SK-N-SH (cell line): ENCODE data around the gene ITSN2. TPM values are rescaled to one million over a fixed set of nuclear protein-coding genes. Genes with fewer than 3 reads are reported as not detected.

Experiments used
- CTCF ChIA-PET: fragments of 300-600, 350-600 bp; formaldehyde crosslinking; extraction: SDS; loops from one replicate; lab custom pipeline; 2021; lab: Yijun Ruan, JAX
- POLR2A ChIA-PET: fragments of 350-600 bp; sonication (Branson Sonifier 250); formaldehyde crosslinking; extraction: SDS; loops from one replicate; lab custom pipeline; 2020; ENCODE audit warnings: antibody characterized with exemption, inconsistent platforms; lab: Yijun Ruan, JAX
- DNase-seq: peaks from one replicate; pipeline ENCODE4 v3.0.0; 2012
- H2AFZ ChIP-seq: fragments of 200-600 bp; sonication (generic); 2 replicates; pipeline ENCODE4 v1.8.1; 2016; ENCODE audit warnings: antibody characterized with exemption, mild to moderate bottlenecking, low read depth
- H3F3A ChIP-seq: fragments of 200-600 bp; sonication (generic); replicated peaks from 2 replicates; pipeline ENCODE3; 2016; ENCODE audit warnings: antibody characterized with exemption, mild to moderate bottlenecking; ENCODE audit not compliant: insufficient read depth
- H3K27ac ChIP-seq, 2 experiments: fragments of 200-500 bp in 1 of 2; fragments of 200-600 bp in 1 of 2; sonication (Bioruptor generic) in 1 of 2; sonication (generic), shearing (Covaris generic) in 1 of 2; 2 replicates each; pipeline versions ENCODE4 v1.5.1 to v1.6.1; 2014 to 2016; ENCODE audit warnings: low read depth in 2 of 2, inconsistent platforms in 1 of 2, low read length in 1 of 2, mild to moderate bottlenecking in 1 of 2, mixed read lengths in 1 of 2
- H3K27me3 ChIP-seq: fragments of 200-600 bp; sonication (generic), shearing (Covaris generic); 2 replicates; pipeline ENCODE4 v1.6.1; 2016; ENCODE audit warnings: mixed run types; ENCODE audit not compliant: insufficient read depth
- H3K36me3 ChIP-seq, 2 experiments: fragments of 200-500 bp in 1 of 2; fragments of 200-600 bp in 1 of 2; sonication (Bioruptor generic) in 1 of 2; sonication (generic) in 1 of 2; replicated peaks in 1 of 2; 2 replicates each; pipeline versions ENCODE3 to v1.5.1; 2014 to 2016; ENCODE audit warnings: low read length in 1 of 2, mild to moderate bottlenecking in 1 of 2; ENCODE audit not compliant: insufficient read depth in 2 of 2, control insufficient read depth in 1 of 2
- H3K4me1 ChIP-seq, 2 experiments: fragments of 200-500 bp in 1 of 2; fragments of 200-600 bp in 1 of 2; sonication (Bioruptor generic) in 1 of 2; sonication (generic), shearing (Covaris generic) in 1 of 2; 2 replicates each; pipeline versions ENCODE4 v1.5.1 to v1.6.1; 2014 to 2016; ENCODE audit warnings: low read depth in 1 of 2, low read length in 1 of 2, mixed run types in 1 of 2; ENCODE audit not compliant: insufficient read depth in 2 of 2, control insufficient read depth in 1 of 2
- H3K4me2 ChIP-seq: fragments of 200-600 bp; sonication (generic), shearing (Covaris generic); 2 replicates; pipeline ENCODE4 v1.6.1; 2017; ENCODE audit warnings: mixed run types
- H3K4me3 ChIP-seq, 2 experiments: fragments of 200-500 bp in 1 of 2; fragments of 200-600 bp in 1 of 2; sonication (Bioruptor generic) in 1 of 2; sonication (generic), shearing (Covaris generic) in 1 of 2; 2 replicates each; pipeline versions ENCODE4 v1.5.1 to v1.8.1; 2014 to 2016; ENCODE audit warnings: low read depth in 2 of 2, inconsistent platforms in 1 of 2, low read length in 1 of 2, mild to moderate bottlenecking in 1 of 2, mixed read lengths in 1 of 2, moderate library complexity in 1 of 2
- H3K79me2 ChIP-seq: fragments of 200-600 bp; sonication (generic); 2 replicates; pipeline ENCODE4 v1.8.1; 2017; ENCODE audit warnings: mild to moderate bottlenecking; ENCODE audit not compliant: insufficient read depth
- H3K9ac ChIP-seq: fragments of 200-600 bp; sonication (generic); 2 replicates; pipeline ENCODE4 v1.6.1; 2017; ENCODE audit warnings: mixed run types
- H3K9me2 ChIP-seq: fragments of 200-600 bp; sonication (generic); 2 replicates; pipeline ENCODE4 v1.6.1; 2017; ENCODE audit warnings: mixed run types
- H3K9me3 ChIP-seq: fragments of 200-600 bp; sonication (generic); 2 replicates; pipeline ENCODE4 v1.6.1; 2017; ENCODE audit warnings: mixed run types, mild to moderate bottlenecking, moderate library complexity
- H4K20me1 ChIP-seq: fragments of 200-600 bp; sonication (generic); 2 replicates; pipeline ENCODE4 v1.6.1; 2017; ENCODE audit warnings: mild to moderate bottlenecking, mixed run types; ENCODE audit not compliant: insufficient read depth
- ELF1 ChIP-seq: IDR thresholded peaks from 2 replicates; pipeline ENCODE4 v1.4.0; 2012
- EZH2phosphoT487 ChIP-seq: fragments of 200-600 bp; sonication (generic); IDR thresholded peaks from 2 replicates; pipeline ENCODE4 v1.6.1; 2017; ENCODE audit warnings: low read depth, mixed run types, mild to moderate bottlenecking, antibody characterized with exemption, moderate library complexity, borderline replicate concordance
- FOSL2 ChIP-seq: IDR thresholded peaks from 2 replicates; pipeline ENCODE4 v1.4.0; 2012; ENCODE audit warnings: low read depth, mild to moderate bottlenecking, moderate library complexity, borderline replicate concordance
- MEF2A ChIP-seq: IDR thresholded peaks from 2 replicates; pipeline ENCODE4 v1.4.0; 2012; ENCODE audit warnings: low read depth, borderline replicate concordance
- NRF1 ChIP-seq: IDR thresholded peaks from 2 replicates; pipeline ENCODE4 v1.6.1; 2012; ENCODE audit warnings: low read depth, mild to moderate bottlenecking, low read length
- PBX3 ChIP-seq: IDR thresholded peaks from 2 replicates; pipeline ENCODE4; 2012
- RFX5 ChIP-seq: IDR thresholded peaks from 2 replicates; pipeline ENCODE4 v1.6.1; 2012; ENCODE audit warnings: mild to moderate bottlenecking, improper control_type of control experiment, low read length
- RXRA ChIP-seq: IDR thresholded peaks from 2 replicates; pipeline ENCODE4 v1.4.0; 2012; ENCODE audit warnings: low read depth, mild to moderate bottlenecking, borderline replicate concordance
- TEAD4 ChIP-seq: IDR thresholded peaks from 2 replicates; pipeline ENCODE4 v1.4.0; 2012; ENCODE audit warnings: mild to moderate bottlenecking, borderline replicate concordance; ENCODE audit not compliant: insufficient read depth
- USF1 ChIP-seq: IDR thresholded peaks from 2 replicates; pipeline ENCODE4 v1.4.0; 2012; ENCODE audit warnings: low read depth, borderline replicate concordance
- USF2 ChIP-seq: fragments of 150-350 bp; IDR thresholded peaks from 2 replicates; pipeline ENCODE4 v1.6.1; 2017; ENCODE audit warnings: antibody characterized with exemption, low read length, low read depth, borderline replicate concordance
- WGBS: methylation state at CpG from one replicate; pipeline ENCODE4 v1.1.6; 2017; ENCODE audit warnings: low lambda C conversion rate; 5-methylcytosine and 5-hydroxymethylcytosine counted together
- polyA plus RNA-seq, 3 experiments: library from polyadenylated mRNA; depleted of rRNA; stranded (reverse); fragments of >200 nt; gene quantifications; 2 replicates each; pipeline ENCODE4 v1.2.3, GENCODE V29; 2012
- TF ChIP-seq, protein P1 (sequence below): IDR thresholded peaks from 2 replicates; pipeline ENCODE4 v1.4.0; 2012; ENCODE audit warnings: low read depth, borderline replicate concordance
- TF ChIP-seq, protein P2 (sequence below): fragments of 200-600 bp; sonication (generic); IDR thresholded peaks from 2 replicates; pipeline ENCODE4 v1.6.1; 2017; ENCODE audit warnings: antibody characterized with exemption, mild to moderate bottlenecking, moderate library complexity

Gene ITSN2
- polyA plus RNA-seq, 1 of the 3 experiments (the other 2 are of a cell fraction) = 11.9 TPM

DNA sequence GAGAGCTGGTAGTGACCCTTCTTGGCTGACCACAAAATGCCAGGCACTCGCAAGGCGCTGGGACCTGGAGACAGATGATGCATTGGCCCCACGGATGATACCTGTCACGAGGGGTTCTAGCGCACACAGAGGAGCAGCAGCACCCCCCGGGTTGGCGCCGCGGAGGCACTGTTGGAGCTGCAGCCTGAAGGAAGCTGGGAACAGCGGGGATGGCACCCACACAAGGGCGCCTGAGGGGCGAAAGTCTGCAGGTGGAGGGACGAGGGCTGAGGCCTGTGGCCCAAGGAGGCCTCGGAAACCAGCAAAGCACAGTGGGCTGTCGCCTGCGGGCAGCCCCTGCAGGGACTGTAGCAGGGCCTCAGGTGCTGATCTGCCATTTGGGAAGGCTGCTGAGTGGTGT, 151.8 kb downstream of the ITSN2 start:
- Histone ChIP-seq H3K9me2 (no peaks in the 10 kb centered on the region), H3K36me3 (peaks cover 1 to 42% of the 10 kb centered on the region in 2 experiments), H3K4me2 (no peak overlapping the region), H3K9ac (no peak overlapping the region), H3F3A (no peaks in the 10 kb centered on the region), H3K4me3 (no peak overlapping the region), H3K79me2 (no peaks in the 10 kb centered on the region), H4K20me1 (no peaks in the 10 kb centered on the region), H3K27ac (no peak overlapping the region), H2AFZ (no peak overlapping the region), H3K4me1 (no peaks in the 10 kb centered on the region), H3K9me3 (no peaks in the 10 kb centered on the region), H3K27me3 (no peaks in the 10 kb centered on the region)
- no peak for TF ChIP-seq USF1
- TF ChIP-seq RXRA = no peak
- TF ChIP-seq, protein P1, sequence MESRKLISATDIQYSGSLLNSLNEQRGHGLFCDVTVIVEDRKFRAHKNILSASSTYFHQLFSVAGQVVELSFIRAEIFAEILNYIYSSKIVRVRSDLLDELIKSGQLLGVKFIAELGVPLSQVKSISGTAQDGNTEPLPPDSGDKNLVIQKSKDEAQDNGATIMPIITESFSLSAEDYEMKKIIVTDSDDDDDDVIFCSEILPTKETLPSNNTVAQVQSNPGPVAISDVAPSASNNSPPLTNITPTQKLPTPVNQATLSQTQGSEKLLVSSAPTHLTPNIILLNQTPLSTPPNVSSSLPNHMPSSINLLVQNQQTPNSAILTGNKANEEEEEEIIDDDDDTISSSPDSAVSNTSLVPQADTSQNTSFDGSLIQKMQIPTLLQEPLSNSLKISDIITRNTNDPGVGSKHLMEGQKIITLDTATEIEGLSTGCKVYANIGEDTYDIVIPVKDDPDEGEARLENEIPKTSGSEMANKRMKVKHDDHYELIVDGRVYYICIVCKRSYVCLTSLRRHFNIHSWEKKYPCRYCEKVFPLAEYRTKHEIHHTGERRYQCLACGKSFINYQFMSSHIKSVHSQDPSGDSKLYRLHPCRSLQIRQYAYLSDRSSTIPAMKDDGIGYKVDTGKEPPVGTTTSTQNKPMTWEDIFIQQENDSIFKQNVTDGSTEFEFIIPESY = no peak
- TF ChIP-seq TEAD4 = no peak
- TF ChIP-seq FOSL2 = no peak
- TF ChIP-seq PBX3 = no peak
- no peak for TF ChIP-seq EZH2phosphoT487
- TF ChIP-seq USF2 = no peak
- TF ChIP-seq NRF1 = no peak
- no peak for TF ChIP-seq MEF2A
- no peak for TF ChIP-seq ELF1
- no peak for TF ChIP-seq RFX5
- TF ChIP-seq, protein P2, sequence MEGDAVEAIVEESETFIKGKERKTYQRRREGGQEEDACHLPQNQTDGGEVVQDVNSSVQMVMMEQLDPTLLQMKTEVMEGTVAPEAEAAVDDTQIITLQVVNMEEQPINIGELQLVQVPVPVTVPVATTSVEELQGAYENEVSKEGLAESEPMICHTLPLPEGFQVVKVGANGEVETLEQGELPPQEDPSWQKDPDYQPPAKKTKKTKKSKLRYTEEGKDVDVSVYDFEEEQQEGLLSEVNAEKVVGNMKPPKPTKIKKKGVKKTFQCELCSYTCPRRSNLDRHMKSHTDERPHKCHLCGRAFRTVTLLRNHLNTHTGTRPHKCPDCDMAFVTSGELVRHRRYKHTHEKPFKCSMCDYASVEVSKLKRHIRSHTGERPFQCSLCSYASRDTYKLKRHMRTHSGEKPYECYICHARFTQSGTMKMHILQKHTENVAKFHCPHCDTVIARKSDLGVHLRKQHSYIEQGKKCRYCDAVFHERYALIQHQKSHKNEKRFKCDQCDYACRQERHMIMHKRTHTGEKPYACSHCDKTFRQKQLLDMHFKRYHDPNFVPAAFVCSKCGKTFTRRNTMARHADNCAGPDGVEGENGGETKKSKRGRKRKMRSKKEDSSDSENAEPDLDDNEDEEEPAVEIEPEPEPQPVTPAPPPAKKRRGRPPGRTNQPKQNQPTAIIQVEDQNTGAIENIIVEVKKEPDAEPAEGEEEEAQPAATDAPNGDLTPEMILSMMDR = no peak
- no peak for DNase-seq
- WGBS = 93% methylated on average over 16 of the region's 16 CpGs
- ChIA-PET POLR2A (no interaction called here), CTCF (interaction anchor here (1.2 kb wide), 1 partner anchor 33 kb away, joined by 3 read pairs; the partner anchor contains the start of gene FAM228A)
